HCT116 (cell line): ENCODE results near the gene SELENOK. TPM values are rescaled to one million over a fixed set of nuclear protein-coding genes. Genes with fewer than 3 reads are reported as not detected.

Experiments used
- ATAC-seq: fragments of 200-7000 bp; cut with Tn5 transposase; 2 replicates; pipeline ENCODE4 v1.9.1; 2020; ENCODE audit warnings: mild to moderate bottlenecking, moderate library complexity
- BruUV-seq: library from RNA; stranded (reverse); fragments of 400-500 nt; replicated peaks from 2 replicates; lab custom pipeline; 2021; lab: Mats Ljungman, UMichigan
- CTCF ChIA-PET: fragments of 300-600 bp; sonication (Branson Sonifier 250); formaldehyde crosslinking; loops from one replicate; lab custom pipeline; 2021; ENCODE audit warnings: antibody characterized with exemption; lab: Charles Lee
- POLR2A ChIA-PET: fragments of 300-600, 350-600 bp; sonication (Branson Sonifier 250); formaldehyde crosslinking; loops from one replicate; lab custom pipeline; 2021; ENCODE audit warnings: antibody characterized with exemption; lab: Charles Lee
- RAD21 ChIA-PET, 2 experiments: fragments of 300-600 bp; sonication (Branson Sonifier 250); formaldehyde crosslinking; loops; one replicate each; lab custom pipeline; 2023; ENCODE audit warnings: low total read pairs in 2 of 2; ENCODE audit not compliant: uncharacterized antibody in 2 of 2, unreplicated experiment in 2 of 2, low non-redundant PET in 1 of 2; lab: Charles Lee
- DNase-seq: peaks from one replicate; pipeline ENCODE4 v3.0.0-alpha.2; 2010; ENCODE audit warnings: low read depth, low spot score
- H2AFZ ChIP-seq: fragments of 200-600 bp; shearing (Covaris generic), sonication (generic); 2 replicates; pipeline ENCODE4 v1.6.1; 2017; ENCODE audit warnings: low read depth, mixed run types, mixed read lengths, antibody characterized with exemption, low read length; ENCODE audit not compliant: poor library complexity, severe bottlenecking
- H3K27ac ChIP-seq: 2 replicates; pipeline ENCODE4 v1.5.1; 2012; ENCODE audit warnings: low read depth, low read length
- H3K27me3 ChIP-seq: fragments of 200-600 bp; sonication (generic); 2 replicates; pipeline ENCODE4 v1.6.1; 2016; ENCODE audit warnings: mixed run types, low read length, mixed read lengths; ENCODE audit not compliant: insufficient read depth
- H3K36me3 ChIP-seq, 2 experiments: fragments of 200-500 bp in 1 of 2; fragments of 200-600 bp in 1 of 2; sonication (Bioruptor generic) in 1 of 2; sonication (generic) in 1 of 2; 2 replicates each; pipeline versions ENCODE4 v1.5.1 to v1.6.1; 2014 to 2016; ENCODE audit warnings: low read length in 2 of 2, inconsistent platforms in 1 of 2, mixed read lengths in 1 of 2, mixed run types in 1 of 2; ENCODE audit not compliant: insufficient read depth in 2 of 2, control insufficient read depth in 1 of 2
- H3K4me1 ChIP-seq, 2 experiments: fragments of 200-600 bp in 1 of 2; sonication (generic) in 1 of 2; 2 replicates each; pipeline versions ENCODE4 v1.5.1 to v1.6.1; 2012 to 2017; ENCODE audit warnings: low read length in 2 of 2, inconsistent platforms in 1 of 2, mild to moderate bottlenecking in 1 of 2, mixed read lengths in 1 of 2, mixed run types in 1 of 2, moderate library complexity in 1 of 2; ENCODE audit not compliant: insufficient read depth in 2 of 2, control insufficient read depth in 1 of 2
- H3K4me2 ChIP-seq: fragments of 200-600 bp; sonication (generic); 2 replicates; pipeline ENCODE4 v1.6.1; 2017; ENCODE audit warnings: mixed run types, low read length, mixed read lengths
- H3K4me3 ChIP-seq, 2 experiments: fragments of 200-600 bp in 1 of 2; sonication (generic) in 1 of 2; replicated peaks in 1 of 2; 2 replicates each; pipeline ENCODE4 v1.5.1; 2011 to 2016; ENCODE audit warnings: low read length in 2 of 2, control low read depth in 1 of 2, low read depth in 1 of 2, mild to moderate bottlenecking in 1 of 2, mixed read lengths in 1 of 2, mixed run types in 1 of 2
- H3K79me2 ChIP-seq: fragments of 200-600 bp; sonication (generic); 2 replicates; pipeline ENCODE4 v1.6.1; 2017; ENCODE audit warnings: mild to moderate bottlenecking, mixed run types, low read length, moderate library complexity, mixed read lengths; ENCODE audit not compliant: insufficient read depth
- H3K9ac ChIP-seq: fragments of 200-600 bp; sonication (generic); 2 replicates; pipeline ENCODE4 v1.6.1; 2016; ENCODE audit warnings: low read length, mixed read lengths
- H3K9me2 ChIP-seq: fragments of 200-600 bp; sonication (generic), shearing (Covaris generic); 2 replicates; pipeline ENCODE4 v1.6.1; 2017; ENCODE audit warnings: mixed run types, mild to moderate bottlenecking, moderate library complexity; ENCODE audit not compliant: insufficient read depth
- H3K9me3 ChIP-seq, 2 experiments: fragments of 200-500 bp in 1 of 2; fragments of 200-600 bp in 1 of 2; sonication (Bioruptor generic) in 1 of 2; sonication (generic) in 1 of 2; 2 replicates each; pipeline ENCODE4 v1.6.1; 2014 to 2017; ENCODE audit warnings: low read length in 2 of 2, mixed read lengths in 2 of 2, inconsistent platforms in 1 of 2, low read depth in 1 of 2, mild to moderate bottlenecking in 1 of 2, mixed run types in 1 of 2, moderate library complexity in 1 of 2; ENCODE audit not compliant: control insufficient read depth in 1 of 2, insufficient read depth in 1 of 2
- H4K20me1 ChIP-seq: fragments of 200-600 bp; sonication (generic), shearing (Covaris generic); 2 replicates; pipeline ENCODE4 v1.6.1; 2017; ENCODE audit warnings: mixed run types, mild to moderate bottlenecking, moderate library complexity; ENCODE audit not compliant: insufficient read depth
- CBX3 ChIP-seq: IDR thresholded peaks from 2 replicates; pipeline ENCODE4 v1.6.1; 2012; ENCODE audit warnings: low read depth
- CEBPB ChIP-seq: IDR thresholded peaks from 2 replicates; pipeline ENCODE4 v1.6.1; 2012; ENCODE audit warnings: low read depth
- ELF1 ChIP-seq: IDR thresholded peaks from 2 replicates; pipeline ENCODE4 v1.6.1; 2012; ENCODE audit warnings: low read depth, borderline replicate concordance
- EZH2 ChIP-seq: fragments of 200-600 bp; sonication (generic); IDR thresholded peaks from 2 replicates; pipeline ENCODE4 v1.6.1; 2017; ENCODE audit warnings: antibody characterized with exemption, mixed run types
- EZH2phosphoT487 ChIP-seq: fragments of 200-600 bp; IDR thresholded peaks from 2 replicates; pipeline ENCODE4 v1.6.1; 2018; ENCODE audit warnings: antibody characterized with exemption, borderline replicate concordance
- POLR2AphosphoS5 ChIP-seq: IDR thresholded peaks from 2 replicates; pipeline ENCODE4 v1.6.1; 2011; ENCODE audit warnings: mild to moderate bottlenecking, low read depth, low read length, moderate library complexity
- SRF ChIP-seq: IDR thresholded peaks from 2 replicates; pipeline ENCODE4 v1.6.1; 2012; ENCODE audit warnings: low read depth
- TCF7L2 ChIP-seq: IDR thresholded peaks from 2 replicates; pipeline ENCODE4 v1.7.0; 2011; ENCODE audit warnings: borderline replicate concordance, inconsistent platforms; ENCODE audit not compliant: insufficient read depth, insufficient read length; ENCODE audit errors: extremely low read depth
- YY1 ChIP-seq: IDR thresholded peaks from 2 replicates; pipeline ENCODE4 v1.6.1; 2011; ENCODE audit warnings: low read length, low read depth, moderate library complexity, mild to moderate bottlenecking; ENCODE audit not compliant: insufficient replicate concordance; ENCODE audit errors: extremely low read depth
- ZBTB33 ChIP-seq: IDR thresholded peaks from 2 replicates; pipeline ENCODE4 v1.6.1; 2011; ENCODE audit warnings: mild to moderate bottlenecking, low read length, moderate library complexity; ENCODE audit not compliant: insufficient replicate concordance; ENCODE audit errors: extremely low read depth
- ZFX ChIP-seq: fragments of 450-650 bp; IDR thresholded peaks from 2 replicates; pipeline ENCODE4 v1.6.1; 2017
- ZNF274 ChIP-seq: fragments of 200-500 bp; sonication (Bioruptor generic); IDR thresholded peaks from 2 replicates; pipeline ENCODE4 v1.6.1; 2014; ENCODE audit warnings: mild to moderate bottlenecking, low read depth, low read length, inconsistent platforms
- intact Hi-C: fragments of 100-400 bp; cut with micrococcal nuclease; formaldehyde crosslinking; loops from 2 replicates; pipeline ENCODE4 v1.10.0; 2022
- total RNA-seq: library from RNA; stranded (reverse); gene quantifications from one replicate; pipeline ENCODE4 v1.2.1, GENCODE V29; 2021; ENCODE audit not compliant: unreplicated experiment

SELENOK gene
- total RNA-seq, 1 experiment from 2014 or later = 35.1 TPM

- Histone ChIP-seq H3K27me3 (no peaks in the 10 kb centered on the region), H3K79me2 (peaks cover 6% of the 10 kb centered on the region; the same call in 1 of the 2 replicates), H3K9ac (no peak overlapping the region), H2AFZ (no peak overlapping the region), H4K20me1 (no peaks in the 10 kb centered on the region), H3K27ac (no peak overlapping the region), H3K4me1 (peaks cover 6 to 14% of the 10 kb centered on the region in 2 experiments), H3K4me3 (no peak overlapping the region), H3K36me3 (no peaks in the 10 kb centered on the region), H3K9me3 (no peaks in the 10 kb centered on the region), H3K9me2 (no peaks in the 10 kb centered on the region), H3K4me2 (no peak overlapping the region)
- no peak for TF ChIP-seq POLR2AphosphoS5
- CTCF ChIA-PET = no interaction called here
- RAD21 ChIA-PET = no interaction called here
- BruUV-seq = no TSS peak
- ATAC-seq (no peak), DNase-seq (no peak)
- POLR2A ChIA-PET = no interaction called here
- intact Hi-C loops = no loop called here
Measured at GRCh38 chr3:53850895-53851294, 40.8 kb downstream of the SELENOK start.

DNA sequence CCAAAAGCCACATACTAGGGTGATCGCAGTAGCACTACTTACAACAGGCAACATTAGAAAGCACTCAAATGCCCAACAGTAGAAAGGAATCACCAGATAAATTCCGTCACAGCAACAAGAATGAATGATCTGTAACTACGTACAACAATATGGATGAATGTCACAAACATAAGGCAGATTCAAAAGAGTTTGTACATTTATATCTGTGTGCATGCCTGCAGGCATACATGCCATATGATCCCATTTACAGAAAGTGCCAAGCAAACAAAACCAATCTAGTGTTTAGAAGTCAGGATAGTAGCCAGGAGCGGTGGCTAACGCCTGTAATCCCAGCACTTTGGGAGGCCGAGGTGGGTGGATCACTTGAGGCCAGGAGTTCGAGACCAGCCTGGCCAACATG, 41.7 kb downstream of the SELENOK start:
- TF ChIP-seq ZFX = no peak
- Histone ChIP-seq H3K9me3 (no peaks in the 10 kb centered on the region), H3K4me2 (no peak overlapping the region), H3K9ac (no peak overlapping the region), H3K79me2 (peaks cover 6% of the 10 kb centered on the region; the same call in 1 of the 2 replicates), H3K9me2 (no peaks in the 10 kb centered on the region), H2AFZ (no peak overlapping the region), H3K27ac (no peak overlapping the region), H3K36me3 (no peaks in the 10 kb centered on the region), H3K4me1 (peaks cover 11 to 22% of the 10 kb centered on the region in 2 experiments), H3K27me3 (no peaks in the 10 kb centered on the region), H3K4me3 (no peak overlapping the region), H4K20me1 (no peaks in the 10 kb centered on the region)
- no TSS peak for BruUV-seq
- RAD21 ChIA-PET = no interaction called here
- intact Hi-C loops = no loop called here
- POLR2A ChIA-PET = no interaction called here
- ATAC-seq (no peak), DNase-seq (no peak)
- CTCF ChIA-PET = no interaction called here

DNA sequence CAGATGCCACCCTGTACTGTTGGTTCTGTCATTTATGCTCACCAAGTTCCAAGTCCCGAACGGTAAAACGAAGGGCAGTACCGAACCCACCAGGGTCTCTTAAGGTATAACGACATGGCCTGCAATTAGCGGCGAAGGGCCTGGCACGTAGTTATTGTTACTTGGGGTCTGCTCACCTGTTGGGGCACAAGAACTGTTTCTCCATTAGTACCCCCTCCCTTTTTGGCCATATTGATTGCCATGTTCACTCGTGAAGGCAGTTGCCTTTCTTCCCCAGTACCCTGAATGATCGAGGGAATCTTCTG, 44.9 kb downstream of the SELENOK start:
- ChIA-PET RAD21 (no interaction called here), CTCF (interaction anchor here (1.4 kb wide), 1 partner anchor 12 kb away, joined by 3 read pairs; no protein-coding TSS in a partner anchor), POLR2A (interaction anchor here (0.8 kb wide), 1 partner anchor 113 kb away, joined by 3 read pairs; no protein-coding TSS in a partner anchor)
- peak overlapping the region; percentile 83; the same call in 1 of the 2 replicates for H3K27ac ChIP-seq
- H3K9me3 ChIP-seq = no peaks in the 10 kb centered on the region
- DNase-seq (no peak), ATAC-seq (no peak)
- no peaks in the 10 kb centered on the region for H3K9me2 ChIP-seq
- intact Hi-C loops = no loop called here
- peak overlapping the region; percentile 83 for H3K9ac ChIP-seq
- H3K4me1 ChIP-seq = peaks cover 39 to 48% of the 10 kb centered on the region in 2 experiments
- no peaks in the 10 kb centered on the region for H4K20me1 ChIP-seq
- no peaks in the 10 kb centered on the region for H3K27me3 ChIP-seq
- peak overlapping the region; percentile 45 to 72 for H3K4me3 ChIP-seq
- H2AFZ ChIP-seq = peak overlapping the region; percentile 32
- BruUV-seq = TSS peak; percentile 63
- H3K4me2 ChIP-seq = peak overlapping the region; percentile 87
- peaks cover 6% of the 10 kb centered on the region; the same call in 1 of the 2 replicates for H3K79me2 ChIP-seq
- H3K36me3 ChIP-seq = no peaks in the 10 kb centered on the region
- TF ChIP-seq ZNF274 = no peak
- TF ChIP-seq POLR2AphosphoS5 = no peak
- TF ChIP-seq YY1 = no peak
- TF ChIP-seq EZH2phosphoT487 = no peak
- TF ChIP-seq SRF = no peak
- TF ChIP-seq ZBTB33 = no peak
- TF ChIP-seq TCF7L2 = no peak
- TF ChIP-seq EZH2 = no peak
- no peak for TF ChIP-seq CBX3
- no peak for TF ChIP-seq CEBPB
- TF ChIP-seq ELF1 = no peak
